ENCODE data around the gene YPEL2.

YPEL2 gene

GRCh38 chr17:59428916-59429485, 97.5 kb downstream of the YPEL2 start:
- no peak for DNase-seq (ENCODE audit: low read depth in 2 of 2)

GRCh38 chr17:59431601-59432000, 100.1 kb downstream of the YPEL2 start:
- no peak for DNase-seq (ENCODE audit: low read depth in 2 of 2)

DNA sequence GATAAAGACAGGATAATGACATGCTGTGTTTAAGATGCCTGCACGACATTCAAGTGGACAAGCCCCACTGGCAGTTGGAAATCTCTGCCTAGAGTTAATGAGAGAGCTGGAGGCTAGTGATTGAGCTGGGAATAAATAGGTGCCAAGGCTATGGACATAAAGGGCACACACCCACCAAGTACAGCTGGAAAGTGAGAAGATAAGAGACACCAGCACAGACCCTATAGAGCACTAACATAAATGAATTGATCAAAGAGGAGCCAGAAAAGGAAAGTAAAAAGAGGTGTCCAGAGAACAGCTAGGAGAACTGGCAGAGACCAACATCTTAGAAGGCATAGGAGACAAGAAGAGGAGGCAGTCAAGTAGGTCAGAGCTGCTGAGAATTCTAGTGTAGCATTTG, 101.2 kb downstream of the YPEL2 start:
- no peak for DNase-seq (ENCODE audit: low read depth in 2 of 2)

GRCh38 chr17:59433586-59433985, 102.1 kb downstream of the YPEL2 start:
- DNase-seq (ENCODE audit: low read depth in 2 of 2), result no peak

DNA sequence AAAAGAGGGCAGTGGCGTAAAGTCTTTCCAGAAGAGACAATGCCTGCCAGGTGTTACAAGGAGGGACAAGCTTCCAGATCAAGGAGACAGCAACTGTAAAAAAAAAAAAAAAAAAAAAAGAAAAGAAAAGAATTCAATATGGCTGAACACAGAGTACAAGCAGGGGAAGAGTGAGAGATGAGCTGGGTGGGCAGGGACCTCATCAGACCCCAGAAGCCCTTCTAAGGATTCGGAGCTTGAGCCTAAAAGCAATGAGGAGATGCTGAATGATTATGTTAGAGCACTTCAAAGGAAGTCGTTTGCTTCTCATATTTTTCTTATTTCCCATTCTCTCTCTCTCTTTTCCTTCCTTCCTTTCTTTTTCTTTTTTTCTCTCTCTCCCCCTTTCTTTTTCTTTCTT, 103.0 kb downstream of the YPEL2 start:
- no peak for DNase-seq (ENCODE audit: low read depth in 2 of 2)

- no peak for DNase-seq (ENCODE audit: low read depth in 2 of 2)
These were observed 103.8 kb downstream of the YPEL2 start for GRCh38 chr17:59435238-59435637.

DNA sequence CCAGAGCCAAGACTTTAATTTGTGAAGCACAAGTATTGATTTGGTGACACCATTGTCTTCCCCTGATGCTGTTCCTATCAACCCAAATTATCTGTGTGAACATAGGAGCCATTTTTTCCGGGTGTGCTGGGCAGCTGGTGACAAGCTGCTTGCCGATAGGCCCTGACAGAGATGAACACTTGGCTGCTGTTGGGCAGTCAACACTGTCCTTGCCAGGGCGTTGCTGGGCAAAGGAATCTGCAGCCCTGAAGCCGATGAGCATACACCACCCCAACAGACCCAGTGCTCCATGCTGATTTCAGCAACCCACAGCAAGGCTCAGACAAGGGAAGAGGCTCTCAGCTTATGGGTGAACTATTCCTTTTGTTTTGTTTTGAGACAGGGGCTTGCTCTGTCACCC, 105.4 kb downstream of the YPEL2 start:
- no peak for DNase-seq (ENCODE audit: low read depth in 2 of 2)

GRCh38 chr17:59437791-59438281, 106.4 kb downstream of the YPEL2 start:
- DNase-seq (ENCODE audit: low read depth in 2 of 2), result no peak

- DNase-seq (ENCODE audit: low read depth in 2 of 2), result no peak
These were observed 107.8 kb downstream of the YPEL2 start for GRCh38 chr17:59439262-59439661.

DNA sequence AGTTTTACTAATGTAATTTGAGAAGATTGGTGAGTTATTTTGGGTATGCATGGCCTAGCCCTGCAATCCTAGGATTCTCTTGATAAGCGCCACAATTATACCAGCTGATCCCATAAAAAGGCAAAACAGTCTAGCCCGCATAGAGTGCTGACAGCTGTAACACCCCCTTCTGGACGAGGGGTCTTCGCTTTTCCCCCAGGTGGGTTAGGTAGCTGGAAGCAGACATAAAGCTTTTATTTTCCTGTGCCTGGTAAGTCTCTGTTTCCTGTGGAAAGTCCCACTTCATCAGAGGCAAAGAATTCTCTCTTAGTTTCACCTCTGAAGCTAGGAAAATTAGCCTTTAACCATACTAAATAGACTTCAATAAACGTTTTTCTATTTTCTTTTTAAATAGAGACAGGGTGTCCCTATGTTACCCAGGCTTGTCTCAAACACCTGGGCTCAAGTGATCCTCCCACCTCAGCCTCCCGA, 108.3 kb downstream of the YPEL2 start:
- DNase-seq (ENCODE audit: low read depth in 2 of 2), result no peak

GRCh38 chr17:59440757-59441463, 109.5 kb downstream of the YPEL2 start:
- peak; percentile 81 to 88 for DNase-seq (ENCODE audit: low read depth in 2 of 2)

- DNase-seq (ENCODE audit: low read depth in 2 of 2), result no peak
These were observed 110.1 kb downstream of the YPEL2 start for GRCh38 chr17:59441464-59442096.

DNA sequence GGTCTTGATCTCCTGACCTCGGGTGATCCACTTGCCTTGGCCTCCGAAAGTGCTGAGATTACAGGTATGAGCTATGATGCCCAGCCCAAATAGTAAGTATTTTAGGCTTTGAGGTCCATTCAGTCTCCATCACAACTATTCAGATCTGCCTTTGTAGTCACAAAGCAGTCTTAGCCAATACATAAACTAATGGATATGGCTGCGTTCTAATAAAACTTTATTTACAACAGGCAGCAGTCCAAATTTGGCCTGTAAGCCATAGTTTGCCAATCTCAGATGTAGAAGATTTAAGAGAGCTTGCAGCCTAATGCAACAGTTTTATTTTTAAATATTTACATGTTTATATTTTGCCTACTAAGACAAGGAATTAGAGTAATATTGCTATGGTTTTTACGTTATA, 111.7 kb downstream of the YPEL2 start:
- no peak for DNase-seq (ENCODE audit: low read depth in 2 of 2)

All from activated CD4-positive, alpha-beta T cell treated with anti-CD3 and anti-CD28 coated beads for 24 hours (primary cell).